Measurements from ENCODE around the gene PIK3R3.

Gene PIK3R3

GRCh38 chr1:46043458-46044017, 88.9 kb downstream of the PIK3R3 start:
- H3K4ac ChIP-seq (ENCODE audit: low read length): no peak overlapping the region
- H3K23ac ChIP-seq (ENCODE audit: low read depth, low read length, poor library complexity): no peak overlapping the region
- H3K14ac ChIP-seq (ENCODE audit: low read length): no peak overlapping the region
- H3K4me3 ChIP-seq (ENCODE audit: low read length in 2 of 2): no peak overlapping the region
- H2BK12ac ChIP-seq (ENCODE audit: low read length): no peak overlapping the region
- no peak overlapping the region for H3K27ac ChIP-seq (replicated peaks; ENCODE audit: low read length)
- no peak overlapping the region for H2AK5ac ChIP-seq (ENCODE audit: low read depth, low read length)
- no CpG with 5 or more reads among the region's 11 CpGs for WGBS, 2 donors (ENCODE audit: extremely low coverage in 2 of 2, insufficient read length in 2 of 2, insufficient replicate concordance in 1 of 2)
- no peak overlapping the region for H2BK5ac ChIP-seq (ENCODE audit: low read length)
- no peak overlapping the region for H2AFZ ChIP-seq (ENCODE audit: low read length)
- no peaks in the 10 kb centered on the region for H3K27me3 ChIP-seq (ENCODE audit: control insufficient read depth in 3 of 3, insufficient read depth in 3 of 3, low read depth in 1 of 3, low read length in 3 of 3)
- H3K4me1 ChIP-seq (ENCODE audit: control insufficient read depth in 2 of 2, insufficient read depth in 1 of 2, low read depth in 1 of 2, low read length in 2 of 2): peaks cover 0 to 1% of the 10 kb centered on the region in 2 donors
- no peak for DNase-seq (ENCODE audit: low spot score)
- no peak overlapping the region for H4K8ac ChIP-seq (ENCODE audit: low read depth, low read length)
- H4K91ac ChIP-seq (ENCODE audit: low read depth, low read length, poor library complexity): no peak overlapping the region
- no peak overlapping the region for H3K9ac ChIP-seq (ENCODE audit: low read depth, low read length, poor library complexity)
- no peak overlapping the region for H2BK120ac ChIP-seq (ENCODE audit: low read depth, low read length)
- no peaks in the 10 kb centered on the region for H3K79me1 ChIP-seq (ENCODE audit: low read depth, low read length)
- no peak overlapping the region for H3K4me2 ChIP-seq (ENCODE audit: insufficient read depth, low read length, poor library complexity, severe bottlenecking)
- H3K18ac ChIP-seq (ENCODE audit: low read length): no peak overlapping the region
- H2BK15ac ChIP-seq (ENCODE audit: low read length): no peak overlapping the region
- peaks cover 28 to 99% of the 10 kb centered on the region in 2 donors for H3K36me3 ChIP-seq (replicated peaks in 1 of 2; ENCODE audit: control insufficient read depth in 2 of 2, insufficient read depth in 2 of 2, low read length in 2 of 2)
- H3K9me3 ChIP-seq (replicated peaks in 1 of 2; ENCODE audit: control insufficient read depth in 2 of 2, insufficient read depth in 1 of 2, low read depth in 1 of 2, low read length in 2 of 2): no peaks in the 10 kb centered on the region

GRCh38 chr1:46041974-46042373, 90.5 kb downstream of the PIK3R3 start:
- H3K14ac ChIP-seq (ENCODE audit: low read length): no peak overlapping the region
- H2AFZ ChIP-seq (ENCODE audit: low read length): no peak overlapping the region
- H3K4me1 ChIP-seq (ENCODE audit: control insufficient read depth in 2 of 2, insufficient read depth in 1 of 2, low read depth in 1 of 2, low read length in 2 of 2): peaks cover 1 to 2% of the 10 kb centered on the region in 2 donors
- H4K8ac ChIP-seq (ENCODE audit: low read depth, low read length): no peak overlapping the region
- no peak for DNase-seq (ENCODE audit: low spot score)
- H3K4me3 ChIP-seq (ENCODE audit: low read length in 2 of 2): no peak overlapping the region
- no peak overlapping the region for H3K18ac ChIP-seq (ENCODE audit: low read length)
- H3K23ac ChIP-seq (ENCODE audit: low read depth, low read length, poor library complexity): no peak overlapping the region
- H4K91ac ChIP-seq (ENCODE audit: low read depth, low read length, poor library complexity): no peak overlapping the region
- no peak overlapping the region for H2BK15ac ChIP-seq (ENCODE audit: low read length)
- no peak overlapping the region for H2BK120ac ChIP-seq (ENCODE audit: low read depth, low read length)
- no peaks in the 10 kb centered on the region for H3K27me3 ChIP-seq (ENCODE audit: control insufficient read depth in 3 of 3, insufficient read depth in 3 of 3, low read depth in 1 of 3, low read length in 3 of 3)
- H3K79me1 ChIP-seq (ENCODE audit: low read depth, low read length): no peaks in the 10 kb centered on the region
- H3K4ac ChIP-seq (ENCODE audit: low read length): no peak overlapping the region
- H3K9ac ChIP-seq (ENCODE audit: low read depth, low read length, poor library complexity): no peak overlapping the region
- no peak overlapping the region for H2BK12ac ChIP-seq (ENCODE audit: low read length)
- no peak overlapping the region for H2BK5ac ChIP-seq (ENCODE audit: low read length)
- no peak overlapping the region for H3K27ac ChIP-seq (replicated peaks; ENCODE audit: low read length)
- no peak overlapping the region for H3K4me2 ChIP-seq (ENCODE audit: insufficient read depth, low read length, poor library complexity, severe bottlenecking)
- H3K9me3 ChIP-seq (replicated peaks in 1 of 2; ENCODE audit: control insufficient read depth in 2 of 2, insufficient read depth in 1 of 2, low read depth in 1 of 2, low read length in 2 of 2): no peaks in the 10 kb centered on the region
- H3K36me3 ChIP-seq (replicated peaks in 1 of 2; ENCODE audit: control insufficient read depth in 2 of 2, insufficient read depth in 2 of 2, low read length in 2 of 2): peaks cover 30 to 97% of the 10 kb centered on the region in 2 donors
- H2AK5ac ChIP-seq (ENCODE audit: low read depth, low read length): no peak overlapping the region

GRCh38 chr1:46041551-46041950, 90.9 kb downstream of the PIK3R3 start:
- Histone ChIP-seq H3K4me1 (ENCODE audit: control insufficient read depth in 2 of 2, insufficient read depth in 1 of 2, low read depth in 1 of 2, low read length in 2 of 2) (peaks cover 1 to 2% of the 10 kb centered on the region in 2 donors), H2BK120ac (ENCODE audit: low read depth, low read length) (no peak overlapping the region)

GRCh38 chr1:46039571-46040052, 92.8 kb downstream of the PIK3R3 start:
- no peak overlapping the region for H2BK120ac ChIP-seq (ENCODE audit: low read depth, low read length)
- no peak overlapping the region for H2BK12ac ChIP-seq (ENCODE audit: low read length)
- no peak overlapping the region for H3K4me2 ChIP-seq (ENCODE audit: insufficient read depth, low read length, poor library complexity, severe bottlenecking)
- no CpG with 5 or more reads among the region's 4 CpGs for WGBS, 2 donors (ENCODE audit: extremely low coverage in 2 of 2, insufficient read length in 2 of 2, insufficient replicate concordance in 1 of 2)
- no peak overlapping the region for H4K91ac ChIP-seq (ENCODE audit: low read depth, low read length, poor library complexity)
- H3K79me1 ChIP-seq (ENCODE audit: low read depth, low read length): peaks cover 2% of the 10 kb centered on the region
- no peak overlapping the region for H3K18ac ChIP-seq (ENCODE audit: low read length)
- H3K4me1 ChIP-seq (ENCODE audit: control insufficient read depth in 2 of 2, insufficient read depth in 1 of 2, low read depth in 1 of 2, low read length in 2 of 2): peaks cover 1 to 2% of the 10 kb centered on the region in 2 donors
- H2AFZ ChIP-seq (ENCODE audit: low read length): no peak overlapping the region
- no peaks in the 10 kb centered on the region for H3K9me3 ChIP-seq (replicated peaks in 1 of 2; ENCODE audit: control insufficient read depth in 2 of 2, insufficient read depth in 1 of 2, low read depth in 1 of 2, low read length in 2 of 2)
- H3K4ac ChIP-seq (ENCODE audit: low read length): no peak overlapping the region
- H3K14ac ChIP-seq (ENCODE audit: low read length): no peak overlapping the region
- no peak for DNase-seq (ENCODE audit: low spot score)
- H3K27ac ChIP-seq (replicated peaks; ENCODE audit: low read length): no peak overlapping the region
- no peak overlapping the region for H3K4me3 ChIP-seq (ENCODE audit: low read length in 2 of 2)
- no peak overlapping the region for H4K8ac ChIP-seq (ENCODE audit: low read depth, low read length)
- no peak overlapping the region for H2BK15ac ChIP-seq (ENCODE audit: low read length)
- no peak overlapping the region for H3K9ac ChIP-seq (ENCODE audit: low read depth, low read length, poor library complexity)
- H2BK5ac ChIP-seq (ENCODE audit: low read length): no peak overlapping the region
- peaks cover 34 to 97% of the 10 kb centered on the region in 2 donors for H3K36me3 ChIP-seq (replicated peaks in 1 of 2; ENCODE audit: control insufficient read depth in 2 of 2, insufficient read depth in 2 of 2, low read length in 2 of 2)
- H2AK5ac ChIP-seq (ENCODE audit: low read depth, low read length): no peak overlapping the region
- H3K23ac ChIP-seq (ENCODE audit: low read depth, low read length, poor library complexity): no peak overlapping the region
- H3K27me3 ChIP-seq (ENCODE audit: control insufficient read depth in 3 of 3, insufficient read depth in 3 of 3, low read depth in 1 of 3, low read length in 3 of 3): no peaks in the 10 kb centered on the region

More at GRCh38 chr1:46041551-46041950, 90.9 kb downstream of the PIK3R3 start:
- Histone ChIP-seq H4K8ac (ENCODE audit: low read depth, low read length) (no peak overlapping the region), H3K79me1 (ENCODE audit: low read depth, low read length) (no peaks in the 10 kb centered on the region), H3K9me3 (replicated peaks in 1 of 2; ENCODE audit: control insufficient read depth in 2 of 2, insufficient read depth in 1 of 2, low read depth in 1 of 2, low read length in 2 of 2) (no peaks in the 10 kb centered on the region), H3K18ac (ENCODE audit: low read length) (no peak overlapping the region), H3K23ac (ENCODE audit: low read depth, low read length, poor library complexity) (no peak overlapping the region), H3K4me3 (ENCODE audit: low read length in 2 of 2) (no peak overlapping the region), H2BK12ac (ENCODE audit: low read length) (no peak overlapping the region), H3K27ac (replicated peaks; ENCODE audit: low read length) (no peak overlapping the region), H3K14ac (ENCODE audit: low read length) (no peak overlapping the region), H2BK15ac (ENCODE audit: low read length) (no peak overlapping the region), H2BK5ac (ENCODE audit: low read length) (no peak overlapping the region), H3K27me3 (ENCODE audit: control insufficient read depth in 3 of 3, insufficient read depth in 3 of 3, low read depth in 1 of 3, low read length in 3 of 3) (no peaks in the 10 kb centered on the region), H2AK5ac (ENCODE audit: low read depth, low read length) (no peak overlapping the region), H3K4ac (ENCODE audit: low read length) (no peak overlapping the region), H3K9ac (ENCODE audit: low read depth, low read length, poor library complexity) (no peak overlapping the region), H4K91ac (ENCODE audit: low read depth, low read length, poor library complexity) (no peak overlapping the region), H3K4me2 (ENCODE audit: insufficient read depth, low read length, poor library complexity, severe bottlenecking) (no peak overlapping the region), H3K36me3 (replicated peaks in 1 of 2; ENCODE audit: control insufficient read depth in 2 of 2, insufficient read depth in 2 of 2, low read length in 2 of 2) (peaks cover 30 to 97% of the 10 kb centered on the region in 2 donors), H2AFZ (ENCODE audit: low read length) (no peak overlapping the region)
- no CpG with 5 or more reads among the region's 2 CpGs for WGBS, 2 donors (ENCODE audit: extremely low coverage in 2 of 2, insufficient read length in 2 of 2, insufficient replicate concordance in 1 of 2)
- DNase-seq (ENCODE audit: low spot score): no peak
